ENCODE results near the gene PGM3. TPM values are rescaled to one million over a fixed set of nuclear protein-coding genes. Genes with fewer than 3 reads are reported as not detected.

PGM3 gene
- total RNA-seq (10 to 100 TPM; 27.9 to 36.3 TPM), polyA plus RNA-seq (ENCODE audit: insufficient read depth, low read depth, low replicate concordance) (69.1 TPM)
- long read RNA-seq, donor 1, full-length matches to known transcripts, result 15 of 27 reads
- long read RNA-seq, donor 1, partial matches to known transcripts, result 12 of 27 reads
- long read RNA-seq, donor 1, other reads (novel, unspliced or antisense), result 0 of 27 reads
- long read RNA-seq, donor 2, full-length matches to known transcripts, result 10 of 16 reads
- long read RNA-seq, donor 2, partial matches to known transcripts, result 6 of 16 reads
- long read RNA-seq, donor 2, other reads (novel, unspliced or antisense), result 0 of 16 reads

GRCh38 chr6:83192871-83193746, at the start of gene PGM3, which contains the start of gene RWDD2A:
TSS of gene PGM3 (minus strand) at chr6:83193265. CDS start at chr6:83191012, 2,253 bp downstream.
TSS of gene RWDD2A (plus strand) at chr6:83193357. CDS start at chr6:83194452, 1,095 bp downstream.
- TF ChIP-seq CTCF (IDR thresholded peaks at IDR 0.05) (peak in 1 of 3 experiments; percentile 9), POLR2A (IDR thresholded peaks at IDR 0.05) (peak; percentile 78)
- intact Hi-C loops (cut with DNase I; ENCODE audit: low total_unique reads), result loop anchor here (10.0 kb wide), 1 partner anchor 128 kb away; the partner anchor contains the start of genes DOP1A and UBE3D
- peak within 1 kb of the TSS; percentile 84 to 97 for H3K4me3 ChIP-seq
- H3K27ac ChIP-seq, result peak within 1 kb of the TSS; percentile 89 to 95
- no peaks in the 10 kb centered on the region for H3K27me3 ChIP-seq
- no peaks in the 10 kb centered on the region for H3K36me3 ChIP-seq (ENCODE audit: low read depth, missing control alignments)
- 1 to 2% methylated on average over 37 to 88 of the region's 88 CpGs for WGBS, 2 donors
- DNase-seq, result peak; percentile 95
- peaks cover 13% of the 10 kb centered on the region for H3K4me1 ChIP-seq
- H3K9me3 ChIP-seq, result no peaks in the 10 kb centered on the region

- Histone ChIP-seq H3K4me3 (no peak overlapping the region), H3K36me3 (ENCODE audit: low read depth, missing control alignments) (no peaks in the 10 kb centered on the region), H3K9me3 (no peaks in the 10 kb centered on the region), H3K27me3 (no peaks in the 10 kb centered on the region), H3K27ac (no peak overlapping the region), H3K4me1 (no peaks in the 10 kb centered on the region)
- no peak for TF ChIP-seq POLR2A (IDR thresholded peaks at IDR 0.05)
- no peak for TF ChIP-seq CTCF (IDR thresholded peaks at IDR 0.05)
- intact Hi-C loops (cut with DNase I; ENCODE audit: low total_unique reads), result no loop called here
- DNase-seq, result no peak
- WGBS, 2 donors, result 68 to 82% methylated on average over 1 of the region's 1 CpG
These were observed 38.1 kb upstream of the PGM3 start for GRCh38 chr6:83231146-83231545.

- intact Hi-C loops (cut with DNase I; ENCODE audit: low total_unique reads), result no loop called here
- H3K36me3 ChIP-seq (ENCODE audit: low read depth, missing control alignments), result no peaks in the 10 kb centered on the region
- WGBS, 2 donors, result 72 to 95% methylated on average over 1 of the region's 1 CpG
- H3K4me1 ChIP-seq, result no peaks in the 10 kb centered on the region
- TF ChIP-seq POLR2A (IDR thresholded peaks at IDR 0.05), result no peak
- no peaks in the 10 kb centered on the region for H3K9me3 ChIP-seq
- H3K27me3 ChIP-seq, result no peaks in the 10 kb centered on the region
- H3K27ac ChIP-seq, result no peak overlapping the region
- no peak overlapping the region for H3K4me3 ChIP-seq
- DNase-seq, result no peak
These were observed 33.5 kb upstream of the PGM3 start for GRCh38 chr6:83226517-83226916.

- Histone ChIP-seq H3K27me3 (no peaks in the 10 kb centered on the region), H3K4me1 (no peaks in the 10 kb centered on the region), H3K36me3 (ENCODE audit: low read depth, missing control alignments) (no peaks in the 10 kb centered on the region), H3K4me3 (no peak overlapping the region), H3K9me3 (no peaks in the 10 kb centered on the region), H3K27ac (no peak overlapping the region)
- no peak for DNase-seq
- intact Hi-C loops (cut with DNase I; ENCODE audit: low total_unique reads), result no loop called here
- no peak for TF ChIP-seq POLR2A (IDR thresholded peaks at IDR 0.05)
- TF ChIP-seq CTCF (IDR thresholded peaks at IDR 0.05), result peak in 1 of 3 experiments; percentile 50
- WGBS, 2 donors, result 44 to 47% methylated on average over 3 of the region's 3 CpGs
These were observed 28.9 kb upstream of the PGM3 start for GRCh38 chr6:83221889-83222479.

GRCh38 chr6:83221276-83221675, 28.2 kb upstream of the PGM3 start:
- H3K36me3 ChIP-seq (ENCODE audit: low read depth, missing control alignments), result no peaks in the 10 kb centered on the region
- no peaks in the 10 kb centered on the region for H3K9me3 ChIP-seq
- no peak for DNase-seq
- no peak overlapping the region for H3K4me3 ChIP-seq
- no peak for TF ChIP-seq POLR2A (IDR thresholded peaks at IDR 0.05)
- no peak for TF ChIP-seq CTCF (IDR thresholded peaks at IDR 0.05)
- WGBS, 2 donors, result 81 to 98% methylated on average over 1 of the region's 1 CpG
- no peaks in the 10 kb centered on the region for H3K4me1 ChIP-seq
- no peak overlapping the region for H3K27ac ChIP-seq
- H3K27me3 ChIP-seq, result no peaks in the 10 kb centered on the region
- intact Hi-C loops (cut with DNase I; ENCODE audit: low total_unique reads), result no loop called here

Measured in testis (tissue), 5 donors.